Activated T-cell treated with anti-CD3 and anti-CD28 coated beads, Interleukin-2, amount 50 U/mL, for 24 hours (primary cell): ENCODE measurements around the gene ANKRD30B.
"Not testable (repeated sequence)": the region's sequence is repeated elsewhere in the genome, so short reads cannot be mapped to it uniquely, and the experiment has no call there.

Source experiments
- DNase-seq: peaks from one replicate; pipeline ENCODE4 v3.0.0-alpha.2; 2020
- H3K27ac Mint-ChIP-seq: 2 replicates; pipeline ENCODE4 v1.8.0; 2020; ENCODE audit warnings: mild to moderate bottlenecking, mixed read lengths
- H3K27me3 Mint-ChIP-seq: 2 replicates; pipeline ENCODE4 v1.8.0; 2020; ENCODE audit warnings: mixed read lengths
- H3K36me3 Mint-ChIP-seq: 2 replicates; pipeline ENCODE4 v1.8.0; 2020; ENCODE audit warnings: low read depth, mixed read lengths
- H3K4me1 Mint-ChIP-seq: 2 replicates; pipeline ENCODE4 v1.8.0; 2020; ENCODE audit warnings: low read depth, mixed read lengths
- H3K4me3 Mint-ChIP-seq: 2 replicates; pipeline ENCODE4 v1.8.0; 2020; ENCODE audit warnings: mild to moderate bottlenecking, moderate library complexity, mixed read lengths
- H3K9me3 Mint-ChIP-seq: 2 replicates; pipeline ENCODE4 v1.8.0; 2020; ENCODE audit warnings: mixed read lengths

Gene ANKRD30B, protein sequence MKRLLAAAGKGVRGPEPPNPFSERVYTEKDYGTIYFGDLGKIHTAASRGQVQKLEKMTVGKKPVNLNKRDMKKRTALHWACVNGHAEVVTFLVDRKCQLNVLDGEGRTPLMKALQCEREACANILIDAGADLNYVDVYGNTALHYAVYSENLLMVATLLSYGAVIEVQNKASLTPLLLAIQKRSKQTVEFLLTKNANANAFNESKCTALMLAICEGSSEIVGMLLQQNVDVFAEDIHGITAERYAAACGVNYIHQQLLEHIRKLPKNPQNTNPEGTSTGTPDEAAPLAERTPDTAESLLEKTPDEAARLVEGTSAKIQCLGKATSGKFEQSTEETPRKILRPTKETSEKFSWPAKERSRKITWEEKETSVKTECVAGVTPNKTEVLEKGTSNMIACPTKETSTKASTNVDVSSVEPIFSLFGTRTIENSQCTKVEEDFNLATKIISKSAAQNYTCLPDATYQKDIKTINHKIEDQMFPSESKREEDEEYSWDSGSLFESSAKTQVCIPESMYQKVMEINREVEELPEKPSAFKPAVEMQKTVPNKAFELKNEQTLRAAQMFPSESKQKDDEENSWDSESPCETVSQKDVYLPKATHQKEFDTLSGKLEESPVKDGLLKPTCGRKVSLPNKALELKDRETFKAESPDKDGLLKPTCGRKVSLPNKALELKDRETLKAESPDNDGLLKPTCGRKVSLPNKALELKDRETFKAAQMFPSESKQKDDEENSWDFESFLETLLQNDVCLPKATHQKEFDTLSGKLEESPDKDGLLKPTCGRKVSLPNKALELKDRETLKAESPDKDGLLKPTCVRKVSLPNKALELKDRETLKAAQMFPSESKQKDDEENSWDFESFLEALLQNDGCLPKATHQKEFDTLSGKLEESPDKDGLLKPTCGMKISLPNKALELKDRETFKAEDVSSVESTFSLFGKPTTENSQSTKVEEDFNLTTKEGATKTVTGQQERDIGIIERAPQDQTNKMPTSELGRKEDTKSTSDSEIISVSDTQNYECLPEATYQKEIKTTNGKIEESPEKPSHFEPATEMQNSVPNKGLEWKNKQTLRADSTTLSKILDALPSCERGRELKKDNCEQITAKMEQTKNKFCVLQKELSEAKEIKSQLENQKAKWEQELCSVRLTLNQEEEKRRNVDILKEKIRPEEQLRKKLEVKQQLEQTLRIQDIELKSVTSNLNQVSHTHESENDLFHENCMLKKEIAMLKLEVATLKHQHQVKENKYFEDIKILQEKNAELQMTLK (N-terminal part only)

DNA sequence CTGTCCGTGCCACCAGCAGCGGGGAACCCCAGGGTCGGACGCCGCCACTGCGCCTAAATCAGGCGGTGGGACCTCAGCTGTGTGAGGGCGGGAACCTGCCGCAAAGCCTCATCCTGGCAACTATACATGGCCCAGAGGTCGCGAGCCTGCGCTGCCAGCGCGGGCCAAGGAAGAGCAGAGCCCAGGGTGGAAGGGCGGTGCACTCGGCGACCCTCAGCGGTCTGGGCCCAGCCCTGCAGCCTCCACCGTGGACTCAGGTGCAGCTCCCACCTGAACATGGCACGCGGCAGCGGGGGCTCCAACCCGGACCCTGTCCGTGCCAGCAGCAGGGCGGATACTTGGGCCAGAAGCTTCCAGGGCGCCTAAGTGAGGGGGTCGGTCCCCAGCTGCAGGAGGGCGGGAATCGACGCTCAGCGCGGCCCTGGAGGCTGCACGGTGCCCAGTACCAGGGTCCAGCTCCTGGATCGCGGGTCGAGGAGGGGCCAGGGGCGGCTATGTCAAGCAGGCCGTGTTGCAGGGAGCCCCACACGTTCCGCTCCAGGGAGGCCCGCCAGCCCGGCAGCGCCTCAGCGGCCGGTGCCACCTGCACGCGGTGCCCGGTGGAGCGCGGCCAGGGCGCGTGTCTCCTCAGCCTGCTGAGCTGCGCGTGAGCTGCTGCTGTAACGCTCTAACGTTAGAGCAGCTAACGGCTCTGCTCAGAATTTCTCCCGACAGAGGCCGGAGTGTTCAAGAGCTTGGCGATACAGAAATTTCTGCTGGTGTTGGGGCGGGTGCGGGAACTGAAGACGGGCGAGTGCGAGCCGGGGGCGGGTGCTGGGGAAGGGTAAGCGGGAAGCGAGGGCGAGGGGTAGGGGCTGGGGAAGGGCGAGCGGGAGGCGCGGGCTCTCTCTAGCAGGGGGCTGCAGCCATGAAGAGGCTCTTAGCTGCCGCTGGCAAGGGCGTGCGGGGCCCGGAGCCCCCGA is at the start of gene ANKRD30B:
Gene ANKRD30B, plus strand, starts transcription at position 660 of the 962 bp plus-strand sequence. Its CDS starts 248 bp downstream, at position 908.
- DNase-seq, result peak; percentile 38
- peaks cover 6% of the 10 kb centered on the region for H3K4me1 Mint-ChIP-seq
- H3K27ac Mint-ChIP-seq, result no peak within 1 kb of the TSS
- no peaks in the 10 kb centered on the region for H3K9me3 Mint-ChIP-seq
- H3K27me3 Mint-ChIP-seq, result peaks cover 16% of the 10 kb centered on the region
- peak within 1 kb of the TSS; percentile 59 for H3K4me3 Mint-ChIP-seq
- no peaks in the 10 kb centered on the region for H3K36me3 Mint-ChIP-seq

DNA sequence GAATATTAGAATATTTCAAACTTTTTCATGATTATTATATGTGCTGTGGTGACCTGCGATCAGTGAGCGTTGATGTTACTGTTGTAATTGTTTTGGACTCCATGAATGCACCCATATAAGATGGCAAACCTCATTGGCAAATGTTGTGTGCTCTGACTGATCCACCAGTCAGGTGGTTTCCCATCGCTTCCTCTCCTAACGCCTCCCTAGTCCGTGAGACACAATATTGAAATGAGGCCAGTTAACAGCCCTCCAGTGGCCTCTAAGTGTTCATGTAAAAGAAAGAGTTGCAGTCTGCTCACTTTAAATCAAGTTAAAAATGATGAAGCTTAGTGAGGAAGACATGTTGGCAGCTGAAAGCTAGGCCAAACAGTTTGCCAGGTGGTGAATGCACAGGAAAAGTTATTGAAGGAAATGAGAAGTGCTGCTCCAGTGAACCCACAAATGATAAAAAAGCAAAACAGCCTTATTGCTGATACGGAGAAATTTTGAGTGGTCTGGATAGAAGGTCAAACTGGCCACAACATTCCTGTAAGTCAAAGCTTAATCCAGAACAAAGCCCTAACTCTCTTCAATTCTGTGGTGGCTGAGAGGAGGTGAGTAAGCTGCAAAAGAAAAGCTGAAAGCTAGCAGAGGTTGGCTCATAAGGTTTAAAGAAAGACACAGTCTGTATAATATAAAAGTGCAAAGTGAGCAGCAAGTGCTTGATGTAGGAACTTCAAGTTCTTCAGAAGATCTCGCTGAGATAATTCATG is 46.5 kb upstream of the ANKRD30B start:
- not testable (repeated sequence) for DNase-seq, H3K27me3 Mint-ChIP-seq, H3K4me3 Mint-ChIP-seq, H3K4me1 Mint-ChIP-seq, H3K36me3 Mint-ChIP-seq, H3K27ac Mint-ChIP-seq, H3K9me3 Mint-ChIP-seq

DNA sequence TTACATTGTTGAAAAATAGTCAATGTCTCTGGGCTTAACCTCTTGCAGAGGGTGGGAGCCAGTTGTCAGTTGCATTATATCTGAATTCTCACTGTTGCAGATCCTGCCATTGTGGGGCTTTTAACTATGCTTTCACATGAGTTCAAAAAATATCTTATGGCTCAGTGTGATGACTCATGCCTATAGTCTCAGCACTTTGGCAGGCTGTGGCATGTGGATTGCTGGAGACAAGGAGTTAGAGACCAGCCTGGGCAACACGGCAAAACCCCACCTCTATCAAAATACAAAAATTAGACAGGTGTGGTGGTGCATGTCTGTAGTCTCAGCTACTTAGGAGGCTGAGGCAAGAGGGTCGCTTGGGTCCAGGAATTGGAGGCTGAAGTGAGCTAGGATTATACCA is 38.2 kb upstream of the ANKRD30B start:
- H3K4me3 Mint-ChIP-seq, H3K4me1 Mint-ChIP-seq, H3K27ac Mint-ChIP-seq, H3K9me3 Mint-ChIP-seq, DNase-seq, H3K27me3 Mint-ChIP-seq, H3K36me3 Mint-ChIP-seq: not testable (repeated sequence)

DNA sequence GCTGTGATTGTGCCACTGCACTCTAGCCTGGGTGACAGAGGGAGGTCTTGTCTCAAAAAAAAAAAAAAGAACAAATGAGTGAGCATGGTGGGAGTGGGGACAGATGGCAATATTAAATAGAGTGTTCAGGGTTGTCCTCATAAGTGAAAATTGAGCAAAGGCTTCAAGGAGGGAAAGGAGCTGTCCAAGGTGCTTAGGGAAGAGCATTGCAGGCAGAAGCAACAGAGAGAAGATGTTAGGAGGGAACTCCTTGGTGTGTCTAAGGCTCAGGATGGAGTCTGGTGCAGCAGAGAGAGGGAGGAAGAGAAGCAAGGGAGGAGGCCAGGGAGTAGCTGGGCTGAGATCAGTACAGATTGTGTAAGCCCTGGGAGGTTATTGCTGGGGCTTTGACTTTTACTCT is 26.4 kb upstream of the ANKRD30B start:
- H3K4me1 Mint-ChIP-seq, H3K27ac Mint-ChIP-seq, DNase-seq, H3K9me3 Mint-ChIP-seq, H3K4me3 Mint-ChIP-seq, H3K27me3 Mint-ChIP-seq, H3K36me3 Mint-ChIP-seq: not testable (repeated sequence)

DNA sequence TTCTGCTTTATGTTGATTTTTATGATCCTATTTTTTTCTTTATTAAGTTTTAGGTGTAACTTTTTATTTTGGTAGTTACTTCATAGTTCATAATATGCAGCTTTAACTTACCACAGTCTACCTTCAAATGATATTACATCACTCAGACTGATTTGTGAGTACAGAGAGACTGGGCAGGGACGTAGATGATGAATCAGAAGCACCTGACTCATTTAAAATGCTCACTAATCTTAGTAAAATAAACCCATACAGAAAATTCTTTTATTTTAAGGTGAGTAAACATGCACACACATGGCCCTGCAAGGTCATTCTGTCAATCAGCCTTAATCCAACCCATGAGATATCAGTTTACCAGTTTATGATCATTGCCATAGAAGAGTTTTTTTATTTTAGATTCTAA is 8.9 kb upstream of the ANKRD30B start:
- H3K27ac Mint-ChIP-seq, H3K9me3 Mint-ChIP-seq, DNase-seq, H3K4me1 Mint-ChIP-seq, H3K27me3 Mint-ChIP-seq, H3K4me3 Mint-ChIP-seq, H3K36me3 Mint-ChIP-seq: not testable (repeated sequence)

DNA sequence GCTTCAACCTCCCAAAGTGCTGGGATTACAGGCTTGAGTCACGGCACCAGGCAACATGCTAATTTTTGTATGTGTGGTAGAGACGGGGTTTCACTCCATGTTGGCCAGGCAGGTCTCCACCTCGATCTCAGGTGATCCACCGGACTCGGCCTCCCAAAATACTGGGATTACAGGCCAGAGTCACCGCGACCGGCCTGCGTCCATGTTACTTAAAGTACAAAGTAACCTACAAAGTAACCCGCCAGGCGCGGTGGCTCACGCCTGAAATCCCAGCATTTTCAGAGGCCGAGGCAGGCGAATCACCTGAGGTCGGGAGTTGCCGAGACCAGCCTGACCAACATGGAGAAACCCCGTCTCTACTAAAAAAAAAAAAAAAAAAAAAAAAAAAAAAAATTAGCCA is 1.1 kb upstream of the ANKRD30B start:
- H3K27ac Mint-ChIP-seq, result no peak overlapping the region
- no peak overlapping the region for H3K4me3 Mint-ChIP-seq
- H3K36me3 Mint-ChIP-seq, result no peaks in the 10 kb centered on the region
- H3K4me1 Mint-ChIP-seq, result peaks cover 6% of the 10 kb centered on the region
- peaks cover 16% of the 10 kb centered on the region for H3K27me3 Mint-ChIP-seq
- no peak for DNase-seq
- H3K9me3 Mint-ChIP-seq, result no peaks in the 10 kb centered on the region

DNA sequence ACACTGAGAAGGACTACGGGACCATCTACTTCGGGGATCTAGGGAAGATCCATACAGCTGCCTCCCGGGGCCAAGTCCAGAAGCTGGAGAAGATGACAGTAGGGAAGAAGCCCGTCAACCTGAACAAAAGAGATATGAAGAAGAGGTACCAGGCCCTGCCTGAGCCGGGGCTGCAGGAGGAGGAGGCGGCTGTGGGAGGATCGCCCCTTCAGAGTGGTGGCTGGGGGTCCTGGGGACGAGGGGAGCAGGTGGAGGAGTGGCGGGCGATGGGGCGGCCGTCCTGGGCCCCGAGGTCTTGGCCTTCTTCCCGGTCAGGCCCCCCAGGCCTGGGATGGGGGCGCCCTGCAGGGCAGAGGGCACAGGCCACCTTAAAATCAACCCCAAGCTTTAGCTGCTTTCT is 524 bp downstream of the ANKRD30B start:
- H3K27me3 Mint-ChIP-seq, result peaks cover 16% of the 10 kb centered on the region
- no peaks in the 10 kb centered on the region for H3K9me3 Mint-ChIP-seq
- H3K27ac Mint-ChIP-seq, result no peak overlapping the region
- no peak for DNase-seq
- peak overlapping the region; percentile 59 for H3K4me3 Mint-ChIP-seq
- H3K36me3 Mint-ChIP-seq, result no peaks in the 10 kb centered on the region
- H3K4me1 Mint-ChIP-seq, result peaks cover 6% of the 10 kb centered on the region

DNA sequence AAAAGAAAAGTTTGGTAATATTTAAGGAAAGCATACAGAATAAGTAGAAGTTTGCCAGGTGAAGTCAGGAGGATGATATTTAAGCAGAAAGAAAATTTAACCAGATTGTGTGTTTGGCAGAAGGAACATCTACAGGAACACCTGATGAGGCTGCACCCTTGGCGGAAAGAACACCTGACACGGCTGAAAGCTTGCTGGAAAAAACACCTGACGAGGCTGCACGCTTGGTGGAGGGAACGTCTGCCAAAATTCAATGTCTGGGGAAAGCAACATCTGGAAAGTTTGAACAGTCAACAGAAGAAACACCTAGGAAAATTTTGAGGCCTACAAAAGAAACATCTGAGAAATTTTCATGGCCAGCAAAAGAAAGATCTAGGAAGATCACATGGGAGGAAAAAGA is 15.6 kb downstream of the ANKRD30B start:
- H3K4me3 Mint-ChIP-seq, result not testable (repeated sequence)
- H3K4me1 Mint-ChIP-seq, result peaks cover 12% of the 10 kb centered on the region

DNA sequence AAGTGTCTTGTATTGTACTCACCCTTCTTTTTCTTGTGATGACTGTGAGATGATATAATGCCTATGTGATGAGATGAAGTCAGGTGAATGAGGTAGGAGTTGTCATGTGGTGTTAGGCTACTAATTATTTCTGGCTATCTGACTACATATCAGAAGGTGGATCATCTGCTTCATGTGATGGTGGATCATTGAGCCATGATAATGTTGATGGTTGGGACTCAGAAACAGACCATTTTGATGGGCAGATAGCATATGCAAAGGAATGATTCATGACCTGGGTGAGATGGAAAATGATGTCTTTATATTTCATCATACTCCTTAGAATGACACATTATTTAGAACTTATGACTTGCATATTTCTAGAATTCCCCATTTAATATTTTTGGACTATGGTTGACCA is 19.5 kb downstream of the ANKRD30B start:
- Mint-ChIP-seq H3K4me3 (no peak overlapping the region), H3K27ac (peak overlapping the region; percentile 60), H3K9me3 (no peaks in the 10 kb centered on the region), H3K27me3 (no peaks in the 10 kb centered on the region), H3K4me1 (peaks cover 14% of the 10 kb centered on the region), H3K36me3 (no peaks in the 10 kb centered on the region)
- no peak for DNase-seq

More for the DNA sequence above, 15.6 kb downstream of the ANKRD30B start:
- DNase-seq, H3K9me3 Mint-ChIP-seq, H3K36me3 Mint-ChIP-seq, H3K27me3 Mint-ChIP-seq, H3K27ac Mint-ChIP-seq: not testable (repeated sequence)

DNA sequence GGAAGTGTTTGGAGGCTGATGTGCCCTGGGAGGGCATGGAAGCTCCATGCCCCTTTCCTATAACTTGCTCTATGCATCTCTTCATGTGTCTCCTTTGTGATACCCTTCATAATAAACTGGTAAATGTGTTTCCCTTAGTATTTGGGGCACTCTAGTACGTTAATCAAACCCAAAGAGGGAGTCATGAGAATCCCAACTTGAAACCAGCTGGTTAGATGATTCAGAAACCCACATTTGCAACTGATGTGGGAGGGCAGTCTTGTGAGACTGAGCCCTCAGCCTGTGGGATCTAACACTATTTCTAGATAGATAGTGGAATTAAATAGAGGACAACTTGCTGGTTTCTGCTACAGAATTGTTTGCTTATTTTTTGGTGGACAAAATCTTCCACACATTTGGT is 20.3 kb downstream of the ANKRD30B start:
- Mint-ChIP-seq H3K4me3 (no peak overlapping the region), H3K36me3 (no peaks in the 10 kb centered on the region), H3K27me3 (no peaks in the 10 kb centered on the region), H3K4me1 (peaks cover 14% of the 10 kb centered on the region), H3K9me3 (no peaks in the 10 kb centered on the region), H3K27ac (no peak overlapping the region)
- no peak for DNase-seq

DNA sequence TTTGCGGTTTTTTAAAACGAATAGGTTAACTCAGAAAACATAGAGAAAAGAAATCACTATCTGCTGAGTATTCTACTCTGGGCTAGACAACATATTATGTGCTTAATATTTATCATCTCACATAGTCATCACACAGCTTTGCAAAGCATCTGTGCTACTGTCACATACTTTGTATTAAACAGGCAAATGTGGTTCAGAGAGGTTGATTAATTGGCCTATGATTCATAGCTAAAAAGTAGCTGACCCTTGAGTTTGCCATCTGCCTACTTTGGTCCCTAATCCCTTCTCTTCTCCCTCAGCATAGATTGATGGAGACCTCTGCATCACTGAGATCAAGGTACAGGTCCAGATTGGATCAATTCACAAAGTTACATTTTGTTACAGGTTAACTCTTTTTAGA is 21.4 kb downstream of the ANKRD30B start:
- Mint-ChIP-seq H3K27ac (no peak overlapping the region), H3K36me3 (no peaks in the 10 kb centered on the region), H3K27me3 (no peaks in the 10 kb centered on the region), H3K4me1 (peaks cover 14% of the 10 kb centered on the region), H3K4me3 (no peak overlapping the region), H3K9me3 (no peaks in the 10 kb centered on the region)
- no peak for DNase-seq

DNA sequence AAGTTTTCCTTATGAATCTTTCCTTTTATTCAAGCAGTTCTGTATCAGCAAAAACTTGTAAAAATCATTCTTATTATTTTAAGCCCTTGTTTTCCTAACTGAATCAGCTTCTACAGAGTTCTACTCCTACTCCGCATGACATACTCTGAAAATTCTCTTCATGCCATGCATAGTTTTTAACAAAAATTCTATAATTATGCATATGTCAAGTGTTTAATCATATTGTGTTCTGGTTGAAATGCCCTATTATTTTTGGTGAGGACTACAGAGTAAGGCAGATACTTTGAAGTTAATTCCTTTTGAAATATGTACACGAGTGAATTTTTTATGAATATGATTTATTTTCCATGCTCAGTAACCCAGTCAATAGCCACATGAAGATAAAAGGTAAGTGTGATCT is 28.8 kb downstream of the ANKRD30B start:
- Mint-ChIP-seq H3K4me1 (no peaks in the 10 kb centered on the region), H3K4me3 (no peak overlapping the region), H3K27ac (no peak overlapping the region), H3K36me3 (no peaks in the 10 kb centered on the region), H3K27me3 (no peaks in the 10 kb centered on the region), H3K9me3 (no peaks in the 10 kb centered on the region)
- DNase-seq, result no peak

DNA sequence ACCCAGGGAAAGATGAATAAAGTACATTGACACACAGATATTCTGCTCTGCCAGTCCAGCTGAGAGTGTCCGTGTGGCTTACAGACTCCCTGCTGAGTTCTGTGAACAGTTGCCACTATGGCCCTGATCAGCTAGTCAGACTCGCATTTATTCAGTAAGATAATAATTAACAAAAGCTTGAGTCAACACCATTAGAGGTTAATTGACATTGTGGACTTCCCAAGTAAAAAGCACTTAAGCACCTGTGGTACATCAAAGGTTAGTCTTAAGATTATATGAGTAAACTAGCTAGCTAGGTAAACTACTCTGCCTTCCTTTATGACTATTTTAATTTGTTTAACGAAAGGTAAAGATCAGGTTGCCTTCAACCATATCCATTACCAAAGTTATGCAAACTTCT is 33.7 kb downstream of the ANKRD30B start:
- H3K9me3 Mint-ChIP-seq, result no peaks in the 10 kb centered on the region

More for the DNA sequence above, 33.7 kb downstream of the ANKRD30B start:
- no peak overlapping the region for H3K27ac Mint-ChIP-seq
- H3K4me1 Mint-ChIP-seq, result no peaks in the 10 kb centered on the region
- no peaks in the 10 kb centered on the region for H3K36me3 Mint-ChIP-seq
- H3K27me3 Mint-ChIP-seq, result no peaks in the 10 kb centered on the region
- no peak overlapping the region for H3K4me3 Mint-ChIP-seq
- no peak for DNase-seq
